ENCODE measurements around the gene AGPAT4.

The AGPAT4 gene

GRCh38 chr6:161094955-161095354, 178.9 kb downstream of the AGPAT4 start:
- DNase-seq (ENCODE audit: insufficient read length, low spot score) (no peak), FAIRE-seq (no peak)
- TF ChIP-seq POLR2A (IDR thresholded peaks at IDR 0.05; ENCODE audit: low read depth, low read length), result no peak

- DNase-seq (ENCODE audit: insufficient read length, low spot score) (no peak), FAIRE-seq (no peak)
- no peak for TF ChIP-seq POLR2A (IDR thresholded peaks at IDR 0.05; ENCODE audit: low read depth, low read length)
Observed at GRCh38 chr6:161091972-161092701, 181.7 kb downstream of the AGPAT4 start.

GRCh38 chr6:161091151-161091550, 182.7 kb downstream of the AGPAT4 start:
- no peak for DNase-seq (ENCODE audit: insufficient read length, low spot score)
- TF ChIP-seq POLR2A (IDR thresholded peaks at IDR 0.05; ENCODE audit: low read depth, low read length), result no peak
- FAIRE-seq, result no peak

- FAIRE-seq (no peak), DNase-seq (ENCODE audit: insufficient read length, low spot score) (no peak)
- TF ChIP-seq POLR2A (IDR thresholded peaks at IDR 0.05; ENCODE audit: low read depth, low read length), result no peak
Observed at GRCh38 chr6:161088676-161089328, 185.1 kb downstream of the AGPAT4 start.

GRCh38 chr6:161085246-161085645, 188.6 kb downstream of the AGPAT4 start:
- no peak for TF ChIP-seq POLR2A (IDR thresholded peaks at IDR 0.05; ENCODE audit: low read depth, low read length)
- no peak for FAIRE-seq

GRCh38 chr6:161082215-161082614, 191.6 kb downstream of the AGPAT4 start:
- DNase-seq (ENCODE audit: insufficient read length, low spot score) (no peak), FAIRE-seq (no peak)
- TF ChIP-seq POLR2A (IDR thresholded peaks at IDR 0.05; ENCODE audit: low read depth, low read length), result no peak

More at GRCh38 chr6:161085246-161085645, 188.6 kb downstream of the AGPAT4 start:
- no peak for DNase-seq (ENCODE audit: insufficient read length, low spot score)

GRCh38 chr6:161080263-161080970, 193.4 kb downstream of the AGPAT4 start:
- no peak for DNase-seq (ENCODE audit: insufficient read length, low spot score)
- FAIRE-seq, result no peak
- TF ChIP-seq POLR2A (IDR thresholded peaks at IDR 0.05; ENCODE audit: low read depth, low read length), result no peak

Measured in H54 (cell line).